Ishikawa (cell line): ENCODE results near the gene DZIP1L.

Experiments used
- CEBPB ChIP-seq: IDR thresholded peaks from 2 replicates; pipeline ENCODE4 v1.6.1; 2012
- CREB1 ChIP-seq: IDR thresholded peaks from 2 replicates; pipeline ENCODE4 v1.6.1; 2012; ENCODE audit warnings: low read depth
- EGR1 ChIP-seq: IDR thresholded peaks from 2 replicates; pipeline ENCODE4 v1.6.1; 2012
- EP300 ChIP-seq: IDR thresholded peaks from 2 replicates; pipeline ENCODE4 v1.6.1; 2012; ENCODE audit warnings: borderline replicate concordance
- FOXM1 ChIP-seq: IDR thresholded peaks from 2 replicates; pipeline ENCODE4 v1.6.1; 2012; ENCODE audit warnings: low read depth, borderline replicate concordance
- NFIC ChIP-seq: IDR thresholded peaks from 2 replicates; pipeline ENCODE4 v1.6.1; 2012
- RAD21 ChIP-seq: IDR thresholded peaks from 2 replicates; pipeline ENCODE4 v1.6.1; 2012; ENCODE audit warnings: low read depth
- REST ChIP-seq: IDR thresholded peaks from 2 replicates; pipeline ENCODE4 v1.6.1; 2012; ENCODE audit warnings: low read depth, mild to moderate bottlenecking
- TAF1 ChIP-seq: IDR thresholded peaks from 2 replicates; pipeline ENCODE4 v1.6.1; 2012; ENCODE audit warnings: low read depth, mild to moderate bottlenecking
- TCF12 ChIP-seq: IDR thresholded peaks from 2 replicates; pipeline ENCODE4 v1.6.1; 2012; ENCODE audit warnings: low read depth
- TEAD4 ChIP-seq: IDR thresholded peaks from 2 replicates; pipeline ENCODE4 v1.6.1; 2012
- USF1 ChIP-seq: IDR thresholded peaks from 2 replicates; pipeline ENCODE4 v1.6.1; 2012
- YY1 ChIP-seq: IDR thresholded peaks from 2 replicates; pipeline ENCODE4 v1.6.1; 2012; ENCODE audit warnings: low read depth
- ZBTB7A ChIP-seq: IDR thresholded peaks from 2 replicates; pipeline ENCODE4 v1.6.1; 2012; ENCODE audit warnings: low read depth
- TF ChIP-seq, protein P1 (sequence below): IDR thresholded peaks from 2 replicates; pipeline ENCODE4 v1.6.1; 2012

DZIP1L gene

GRCh38 chr3:138127636-138128365 lies 12.4 kb upstream of the DZIP1L start:
- TF ChIP-seq CEBPB (no peak), USF1 (no peak), RAD21 (no peak), EP300 (no peak), NFIC (no peak), ZBTB7A (no peak), TCF12 (no peak), EGR1 (no peak), TEAD4 (no peak), CREB1 (no peak), YY1 (no peak), REST (no peak), FOXM1 (no peak), TAF1 (no peak)
- TF ChIP-seq, protein P1, sequence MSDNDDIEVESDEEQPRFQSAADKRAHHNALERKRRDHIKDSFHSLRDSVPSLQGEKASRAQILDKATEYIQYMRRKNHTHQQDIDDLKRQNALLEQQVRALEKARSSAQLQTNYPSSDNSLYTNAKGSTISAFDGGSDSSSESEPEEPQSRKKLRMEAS: no peak

DNA sequence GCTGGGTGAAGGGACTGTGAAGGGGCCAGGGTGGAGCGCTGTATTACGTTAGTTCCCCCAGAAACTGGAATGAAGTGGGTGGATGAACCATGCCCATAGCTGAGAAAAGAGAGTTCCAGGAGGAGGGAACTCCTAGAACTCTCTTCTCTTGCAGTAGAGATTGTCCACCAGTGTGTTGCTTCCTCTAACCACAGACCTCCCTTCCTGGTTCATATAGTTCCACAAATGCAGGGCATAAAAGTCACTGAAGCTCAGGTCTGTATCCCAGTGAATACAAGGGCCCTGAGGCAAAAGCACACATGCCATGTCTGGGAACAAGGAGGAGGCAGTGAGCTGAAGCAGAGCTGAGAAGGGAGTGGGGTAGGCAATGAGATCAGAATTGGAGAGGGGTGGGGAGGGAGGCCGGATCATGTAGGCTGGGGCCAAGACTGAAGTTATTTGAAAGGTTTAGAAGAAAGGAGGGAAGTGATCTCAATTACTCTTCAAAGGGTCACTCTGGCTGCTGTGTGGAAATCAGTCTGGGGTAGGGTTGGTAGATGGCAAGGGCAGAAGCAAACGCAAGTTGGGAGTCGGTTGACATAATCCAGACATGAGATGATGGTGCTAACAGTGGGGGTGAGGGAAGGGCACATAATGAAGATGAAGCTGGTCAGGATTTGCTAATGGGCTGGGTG lies 10.3 kb upstream of the DZIP1L start:
- no peak for TF ChIP-seq FOXM1
- no peak for TF ChIP-seq TAF1
- TF ChIP-seq NFIC: no peak
- TF ChIP-seq REST: no peak

DNA sequence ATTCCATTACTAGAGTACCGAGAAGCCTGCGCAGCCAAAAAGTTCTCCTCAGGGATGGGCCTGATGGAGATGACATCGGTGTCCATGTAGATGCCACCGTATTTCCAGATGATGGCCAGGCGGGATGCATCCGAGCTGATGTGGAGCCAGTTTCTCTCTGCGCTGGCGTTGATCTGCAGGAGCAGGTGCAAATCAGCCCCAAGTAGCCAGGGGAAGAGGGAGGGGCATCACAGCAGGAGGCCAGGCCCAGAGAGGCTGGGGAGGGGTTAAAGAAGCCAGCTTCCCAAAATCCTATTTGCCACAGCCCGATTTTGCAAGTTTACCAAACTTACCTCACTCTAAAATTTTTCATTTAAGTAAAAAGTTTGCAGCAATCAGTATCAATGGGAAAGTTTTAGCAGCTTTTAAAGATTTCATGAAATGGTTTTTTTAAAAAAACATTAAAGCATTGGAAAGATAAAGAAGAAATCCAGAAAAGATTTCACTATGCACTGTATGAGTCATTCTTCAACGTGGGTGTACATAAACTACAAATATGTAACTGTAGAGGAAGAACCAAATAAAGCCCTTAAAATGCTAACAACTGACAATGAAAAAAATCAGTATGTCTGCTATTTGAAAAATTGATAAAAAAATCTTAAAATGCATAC lies 9.4 kb upstream of the DZIP1L start:
- TF ChIP-seq YY1 (no peak), REST (no peak), NFIC (no peak), EP300 (no peak), TAF1 (no peak), TCF12 (no peak), USF1 (no peak), ZBTB7A (no peak), CEBPB (no peak), RAD21 (no peak), FOXM1 (no peak), TEAD4 (no peak), EGR1 (no peak), CREB1 (no peak)
- TF ChIP-seq, protein P1: no peak

DNA sequence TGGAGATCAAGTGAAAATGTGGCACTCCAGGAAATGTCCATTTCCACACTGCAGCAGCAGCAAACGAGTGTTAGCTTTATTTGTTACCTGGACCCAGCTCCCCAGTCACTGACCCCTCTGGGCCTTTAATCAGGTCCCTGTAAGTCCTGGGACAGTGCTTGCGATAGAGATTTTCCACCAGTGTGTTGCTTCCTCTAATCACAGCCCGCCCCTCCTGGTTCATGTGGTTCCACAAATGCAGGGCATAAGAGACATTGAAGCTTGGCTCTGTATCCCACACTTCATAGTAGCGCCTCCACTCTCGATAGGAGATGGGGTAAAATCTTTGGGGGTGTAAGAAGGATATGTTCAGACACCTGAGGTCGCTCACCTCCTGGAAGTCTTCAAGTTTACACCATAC lies 8.8 kb upstream of the DZIP1L start:
- TF ChIP-seq CREB1 (no peak), EGR1 (no peak)
- TF ChIP-seq, protein P1: no peak
